Coronary artery (tissue), 2 donors: ENCODE measurements around the gene ALG5.

ENCODE experiments used
- DNase-seq: peaks from one replicate; pipeline ENCODE4 v3.0.0-alpha.2; 2017; ENCODE audit warnings: low spot score
- H3K27ac ChIP-seq, 2 donors: fragments of 200-600 bp; sonication (generic); one replicate each; pipeline ENCODE4 v1.5.1; 2016 to 2019
- H3K4me3 ChIP-seq: fragments of 200-600 bp; sonication (generic); 2 replicates; pipeline ENCODE4 v1.5.1; 2016; ENCODE audit warnings: mild to moderate bottlenecking, moderate library complexity
- TF ChIP-seq, protein P1 (sequence below): fragments of 200-600 bp; sonication (generic); IDR thresholded peaks from one replicate; pipeline ENCODE4 v1.5.1; 2019; ENCODE audit warnings: antibody characterized with exemption

ALG5 gene

GRCh38 chr13:37029617-37030016 is 30.5 kb upstream of the ALG5 start:
- no peak for DNase-seq
- TF ChIP-seq, protein P1, sequence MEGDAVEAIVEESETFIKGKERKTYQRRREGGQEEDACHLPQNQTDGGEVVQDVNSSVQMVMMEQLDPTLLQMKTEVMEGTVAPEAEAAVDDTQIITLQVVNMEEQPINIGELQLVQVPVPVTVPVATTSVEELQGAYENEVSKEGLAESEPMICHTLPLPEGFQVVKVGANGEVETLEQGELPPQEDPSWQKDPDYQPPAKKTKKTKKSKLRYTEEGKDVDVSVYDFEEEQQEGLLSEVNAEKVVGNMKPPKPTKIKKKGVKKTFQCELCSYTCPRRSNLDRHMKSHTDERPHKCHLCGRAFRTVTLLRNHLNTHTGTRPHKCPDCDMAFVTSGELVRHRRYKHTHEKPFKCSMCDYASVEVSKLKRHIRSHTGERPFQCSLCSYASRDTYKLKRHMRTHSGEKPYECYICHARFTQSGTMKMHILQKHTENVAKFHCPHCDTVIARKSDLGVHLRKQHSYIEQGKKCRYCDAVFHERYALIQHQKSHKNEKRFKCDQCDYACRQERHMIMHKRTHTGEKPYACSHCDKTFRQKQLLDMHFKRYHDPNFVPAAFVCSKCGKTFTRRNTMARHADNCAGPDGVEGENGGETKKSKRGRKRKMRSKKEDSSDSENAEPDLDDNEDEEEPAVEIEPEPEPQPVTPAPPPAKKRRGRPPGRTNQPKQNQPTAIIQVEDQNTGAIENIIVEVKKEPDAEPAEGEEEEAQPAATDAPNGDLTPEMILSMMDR: no peak
- H3K27ac ChIP-seq: no peak overlapping the region

GRCh38 chr13:37027639-37028038 is 28.5 kb upstream of the ALG5 start:
- H3K27ac ChIP-seq: no peak overlapping the region
- no peak overlapping the region for H3K4me3 ChIP-seq
- DNase-seq: no peak
- TF ChIP-seq, protein P1: no peak

More at GRCh38 chr13:37029617-37030016, 30.5 kb upstream of the ALG5 start:
- no peak overlapping the region for H3K4me3 ChIP-seq

DNA sequence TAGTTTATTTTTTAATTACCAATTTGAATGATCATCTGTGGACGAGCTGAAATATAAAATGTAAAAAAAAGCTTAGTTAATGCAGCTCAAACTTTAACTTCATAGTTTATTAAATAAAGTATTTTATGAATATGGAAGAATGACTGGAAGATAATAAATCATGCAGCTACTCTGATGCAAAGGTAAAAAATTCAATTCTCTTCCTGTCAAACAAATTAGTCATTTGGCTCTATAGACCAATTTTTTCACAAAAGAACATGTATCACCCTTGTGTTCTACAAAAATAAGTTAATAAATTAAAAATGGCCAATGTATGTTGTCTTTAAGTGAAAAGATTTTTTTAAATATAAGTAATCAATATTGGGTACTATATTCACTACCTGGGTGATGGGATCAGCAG is 27.6 kb upstream of the ALG5 start:
- Histone ChIP-seq H3K27ac (no peak overlapping the region), H3K4me3 (no peak overlapping the region)
- no peak for DNase-seq
- TF ChIP-seq, protein P1: no peak

DNA sequence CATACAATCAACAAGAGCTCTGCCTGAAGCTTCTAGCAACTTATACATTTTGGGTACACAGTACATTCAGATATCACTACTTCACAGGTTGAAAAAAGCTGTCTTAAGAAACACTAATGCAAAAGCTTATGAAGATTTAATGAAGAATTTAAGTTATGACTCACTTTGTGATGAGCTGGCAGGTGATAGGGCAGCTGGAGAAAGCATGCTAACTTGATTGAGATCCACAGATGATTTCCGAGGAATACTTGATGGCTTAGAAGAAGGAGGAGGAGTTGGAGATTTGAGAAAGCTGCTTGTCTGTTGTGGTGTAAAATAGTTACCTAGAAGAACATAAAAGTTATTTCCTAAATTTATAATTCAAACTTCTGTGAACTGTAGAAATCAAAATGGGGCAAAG is 24.7 kb upstream of the ALG5 start:
- TF ChIP-seq, protein P1: no peak
- no peak overlapping the region for H3K27ac ChIP-seq
- DNase-seq: no peak

GRCh38 chr13:37014609-37015008 is 15.5 kb upstream of the ALG5 start:
- Histone ChIP-seq H3K4me3 (no peak overlapping the region), H3K27ac (no peak overlapping the region)
- no peak for DNase-seq
- TF ChIP-seq, protein P1: no peak

More for the DNA sequence above, 24.7 kb upstream of the ALG5 start:
- H3K4me3 ChIP-seq: no peak overlapping the region

DNA sequence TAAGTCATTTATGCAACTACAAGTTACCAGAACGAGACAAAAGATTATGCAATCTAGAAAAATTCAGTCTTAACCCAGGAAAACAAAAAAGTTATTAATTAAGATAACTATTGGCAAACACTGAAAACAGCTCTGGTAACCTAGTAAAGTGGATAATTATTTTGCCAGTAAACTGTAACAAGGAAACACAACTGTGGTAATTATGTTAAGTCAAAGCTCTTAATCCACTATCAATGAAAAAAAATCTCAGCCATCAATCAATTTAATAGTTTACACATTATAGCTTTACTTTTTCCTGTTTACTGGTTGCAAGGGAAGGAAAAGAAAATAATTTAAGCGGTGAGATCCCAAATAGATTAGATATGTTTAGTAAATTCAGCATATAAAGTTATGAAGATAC is 12.6 kb upstream of the ALG5 start:
- TF ChIP-seq, protein P1: no peak
- H3K27ac ChIP-seq: no peak overlapping the region
- no peak for DNase-seq
- no peak overlapping the region for H3K4me3 ChIP-seq

GRCh38 chr13:37011002-37011401 is 11.9 kb upstream of the ALG5 start:
- Histone ChIP-seq H3K4me3 (no peak overlapping the region), H3K27ac (no peak overlapping the region)
- no peak for DNase-seq
- TF ChIP-seq, protein P1: no peak
